ENCODE results near the gene TEPSIN.

DNA sequence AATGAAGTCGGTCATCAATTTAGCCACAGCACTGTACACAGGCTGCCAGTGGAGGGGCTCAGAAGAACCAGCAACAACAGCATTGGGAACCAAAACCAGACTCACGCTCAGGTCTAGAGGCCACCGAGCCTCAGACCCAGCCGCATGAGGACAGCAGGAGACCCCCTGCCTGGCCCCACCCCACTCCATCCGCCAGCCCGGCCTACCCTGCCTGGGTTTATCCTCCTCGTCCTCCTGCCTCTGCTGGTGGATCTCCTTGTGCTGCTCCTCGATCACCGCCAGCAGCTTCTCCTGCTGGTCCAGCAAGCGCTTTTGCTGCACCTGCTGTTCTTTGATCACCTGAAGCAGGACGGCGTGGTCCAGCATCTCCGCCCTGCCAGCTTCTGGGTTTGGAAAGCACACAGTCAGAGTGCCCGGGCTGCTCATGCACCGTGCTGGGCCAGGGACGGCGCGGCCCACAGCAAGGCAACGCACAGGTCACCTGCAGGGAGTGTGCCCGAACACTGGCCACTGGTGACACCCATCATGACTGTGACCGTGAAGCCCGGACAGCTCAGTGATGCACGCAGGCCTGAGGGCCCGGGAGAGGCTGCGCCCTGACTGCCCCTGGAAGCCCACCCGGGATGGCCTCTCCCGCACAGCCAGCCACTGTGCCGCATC is 8.0 kb upstream of the TEPSIN start:
- TF ChIP-seq, protein P1, sequence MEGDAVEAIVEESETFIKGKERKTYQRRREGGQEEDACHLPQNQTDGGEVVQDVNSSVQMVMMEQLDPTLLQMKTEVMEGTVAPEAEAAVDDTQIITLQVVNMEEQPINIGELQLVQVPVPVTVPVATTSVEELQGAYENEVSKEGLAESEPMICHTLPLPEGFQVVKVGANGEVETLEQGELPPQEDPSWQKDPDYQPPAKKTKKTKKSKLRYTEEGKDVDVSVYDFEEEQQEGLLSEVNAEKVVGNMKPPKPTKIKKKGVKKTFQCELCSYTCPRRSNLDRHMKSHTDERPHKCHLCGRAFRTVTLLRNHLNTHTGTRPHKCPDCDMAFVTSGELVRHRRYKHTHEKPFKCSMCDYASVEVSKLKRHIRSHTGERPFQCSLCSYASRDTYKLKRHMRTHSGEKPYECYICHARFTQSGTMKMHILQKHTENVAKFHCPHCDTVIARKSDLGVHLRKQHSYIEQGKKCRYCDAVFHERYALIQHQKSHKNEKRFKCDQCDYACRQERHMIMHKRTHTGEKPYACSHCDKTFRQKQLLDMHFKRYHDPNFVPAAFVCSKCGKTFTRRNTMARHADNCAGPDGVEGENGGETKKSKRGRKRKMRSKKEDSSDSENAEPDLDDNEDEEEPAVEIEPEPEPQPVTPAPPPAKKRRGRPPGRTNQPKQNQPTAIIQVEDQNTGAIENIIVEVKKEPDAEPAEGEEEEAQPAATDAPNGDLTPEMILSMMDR (IDR thresholded peaks at IDR 0.05), result no peak
- TF ChIP-seq POLR2A (IDR thresholded peaks at IDR 0.05), result no peak
